ENCODE data around the gene ACTL8.

DNA sequence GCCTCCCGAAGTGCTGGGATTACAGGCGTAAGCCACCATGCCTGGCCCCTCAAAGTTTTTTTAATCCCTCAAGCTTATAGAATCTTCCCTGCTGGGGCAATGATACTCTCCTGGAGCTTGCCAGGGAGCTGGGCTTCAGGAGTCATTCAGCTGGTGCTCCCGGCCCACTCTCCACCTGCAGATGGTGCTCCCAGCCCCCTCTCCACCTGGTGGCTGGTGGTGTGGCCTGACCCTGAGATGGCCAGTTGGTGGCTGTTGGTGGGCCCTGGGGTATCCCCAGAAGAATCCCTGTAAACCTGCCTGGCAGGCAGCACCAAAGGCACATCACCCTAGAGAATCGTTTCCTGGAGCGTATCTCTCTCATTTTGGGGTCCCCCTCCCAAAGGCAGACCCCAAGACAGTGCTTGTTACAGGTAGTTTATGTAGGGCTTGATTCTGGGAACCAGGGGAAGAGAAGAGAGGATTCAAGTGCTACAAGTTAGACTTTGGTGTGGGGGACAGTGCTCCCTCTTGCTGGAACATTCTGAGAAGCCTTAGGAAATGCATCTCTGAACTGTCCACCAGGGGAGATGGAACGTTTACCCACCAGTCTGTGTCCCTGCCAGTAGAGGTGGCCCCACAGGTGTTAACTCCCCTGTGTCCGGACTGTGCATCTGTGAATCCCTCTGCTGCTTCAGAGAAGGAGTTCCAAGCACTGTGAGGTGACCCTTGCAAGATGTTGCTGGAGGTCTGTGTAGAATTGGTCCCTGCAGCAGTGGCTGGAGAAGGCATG, 29.1 kb upstream of the ACTL8 start:
- TF ChIP-seq, protein P1, sequence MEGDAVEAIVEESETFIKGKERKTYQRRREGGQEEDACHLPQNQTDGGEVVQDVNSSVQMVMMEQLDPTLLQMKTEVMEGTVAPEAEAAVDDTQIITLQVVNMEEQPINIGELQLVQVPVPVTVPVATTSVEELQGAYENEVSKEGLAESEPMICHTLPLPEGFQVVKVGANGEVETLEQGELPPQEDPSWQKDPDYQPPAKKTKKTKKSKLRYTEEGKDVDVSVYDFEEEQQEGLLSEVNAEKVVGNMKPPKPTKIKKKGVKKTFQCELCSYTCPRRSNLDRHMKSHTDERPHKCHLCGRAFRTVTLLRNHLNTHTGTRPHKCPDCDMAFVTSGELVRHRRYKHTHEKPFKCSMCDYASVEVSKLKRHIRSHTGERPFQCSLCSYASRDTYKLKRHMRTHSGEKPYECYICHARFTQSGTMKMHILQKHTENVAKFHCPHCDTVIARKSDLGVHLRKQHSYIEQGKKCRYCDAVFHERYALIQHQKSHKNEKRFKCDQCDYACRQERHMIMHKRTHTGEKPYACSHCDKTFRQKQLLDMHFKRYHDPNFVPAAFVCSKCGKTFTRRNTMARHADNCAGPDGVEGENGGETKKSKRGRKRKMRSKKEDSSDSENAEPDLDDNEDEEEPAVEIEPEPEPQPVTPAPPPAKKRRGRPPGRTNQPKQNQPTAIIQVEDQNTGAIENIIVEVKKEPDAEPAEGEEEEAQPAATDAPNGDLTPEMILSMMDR (IDR thresholded peaks at IDR 0.05; ENCODE audit: poor library complexity) = no peak
- no peak for TF ChIP-seq EZH2phosphoT487 (IDR thresholded peaks at IDR 0.05; ENCODE audit: low read depth, severe bottlenecking, unreplicated experiment)
